HEK293 (cell line): ENCODE measurements around the gene THSD4.

Experiments used
- CTCF ChIA-PET: fragments of 350-600 bp; formaldehyde crosslinking; extraction: SDS; loops from one replicate; lab custom pipeline; 2021; ENCODE audit warnings: antibody characterized with exemption; lab: Yijun Ruan, JAX
- POLR2A ChIA-PET: fragments of 300-600 bp; formaldehyde crosslinking; extraction: SDS; loops from one replicate; lab custom pipeline; 2020; ENCODE audit warnings: antibody characterized with exemption, inconsistent platforms; lab: Yijun Ruan, JAX
- H3K27ac ChIP-seq: fragments of 200-500 bp; sonication (Bioruptor generic); 2 replicates; pipeline ENCODE4 v1.5.1; 2014; ENCODE audit warnings: low read depth, low read length, control low read depth, inconsistent platforms; ENCODE audit errors: extremely low read depth
- H3K36me3 ChIP-seq, 2 experiments: fragments of 200-500 bp in 1 of 2; sonication (Bioruptor generic) in 1 of 2; 1 replicate in 1 of 2; 2 replicates in 1 of 2; pipeline ENCODE4 v1.5.1; 2014 to 2017; ENCODE audit warnings: inconsistent platforms in 2 of 2, low read length in 2 of 2; ENCODE audit not compliant: control insufficient read depth in 2 of 2, insufficient read depth in 1 of 2
- H3K4me1 ChIP-seq: fragments of 200-500 bp; sonication (Bioruptor generic); 2 replicates; pipeline ENCODE4 v1.5.1; 2014; ENCODE audit warnings: mild to moderate bottlenecking, low read length, inconsistent platforms; ENCODE audit not compliant: control insufficient read depth, insufficient read depth
- H3K4me3 ChIP-seq: 2 replicates; pipeline ENCODE4 v1.5.1; 2011; ENCODE audit warnings: low read depth, mild to moderate bottlenecking, control low read depth, low read length, moderate library complexity
- H3K9me3 ChIP-seq: fragments of 200-500 bp; sonication (Bioruptor generic); 2 replicates; pipeline ENCODE4 v1.5.1; 2014; ENCODE audit warnings: low read depth, low read length, inconsistent platforms; ENCODE audit not compliant: control insufficient read depth, insufficient read depth
- KLF9 ChIP-seq: fragments of 450-650 bp; formaldehyde crosslinking; IDR thresholded peaks from 2 replicates; pipeline ENCODE4 v1.5.1; 2016; ENCODE audit warnings: missing biosample characterization, missing genetic modification characterization, low read depth
- MZF1 ChIP-seq: fragments of 450-650 bp; formaldehyde crosslinking; IDR thresholded peaks from 2 replicates; pipeline ENCODE4 v1.5.1; 2017; ENCODE audit warnings: missing biosample characterization, missing genetic modification characterization, borderline replicate concordance
- RBAK ChIP-seq: fragments of 450-650 bp; formaldehyde crosslinking; IDR thresholded peaks from 2 replicates; pipeline ENCODE4 v1.5.1; 2016; ENCODE audit warnings: missing biosample characterization, missing genetic modification characterization
- SCRT1 ChIP-seq: fragments of 450-650 bp; formaldehyde crosslinking; IDR thresholded peaks from 2 replicates; pipeline ENCODE4 v1.5.1; 2016; ENCODE audit warnings: missing biosample characterization, missing genetic modification characterization, borderline replicate concordance
- ZBTB17 ChIP-seq: fragments of 450-650 bp; formaldehyde crosslinking; IDR thresholded peaks from 2 replicates; pipeline ENCODE4 v1.5.1; 2016; ENCODE audit warnings: missing biosample characterization, missing genetic modification characterization
- ZBTB48 ChIP-seq: fragments of 450-650 bp; formaldehyde crosslinking; IDR thresholded peaks from 2 replicates; pipeline ENCODE4 v1.5.1; 2016; ENCODE audit warnings: missing biosample characterization, missing genetic modification characterization
- ZFP41 ChIP-seq: fragments of 450-650 bp; formaldehyde crosslinking; IDR thresholded peaks from 2 replicates; pipeline ENCODE4 v1.5.1; 2016; ENCODE audit warnings: missing biosample characterization, missing genetic modification characterization, borderline replicate concordance
- ZNF114 ChIP-seq: fragments of 450-650 bp; formaldehyde crosslinking; IDR thresholded peaks from 2 replicates; pipeline ENCODE4 v1.5.0; 2017; ENCODE audit warnings: missing biosample characterization, missing genetic modification characterization
- ZNF133 ChIP-seq: fragments of 450-650 bp; formaldehyde crosslinking; IDR thresholded peaks from 2 replicates; pipeline ENCODE4 v1.5.1; 2016; ENCODE audit warnings: missing biosample characterization, missing genetic modification characterization
- ZNF138 ChIP-seq: fragments of 450-650 bp; formaldehyde crosslinking; IDR thresholded peaks from 2 replicates; pipeline ENCODE4 v1.5.1; 2016; ENCODE audit warnings: missing biosample characterization, missing genetic modification characterization, borderline replicate concordance
- ZNF211 ChIP-seq: fragments of 450-650 bp; formaldehyde crosslinking; IDR thresholded peaks from 2 replicates; pipeline ENCODE4 v1.5.1; 2016; ENCODE audit warnings: low read depth, missing biosample characterization, missing genetic modification characterization
- ZNF24 ChIP-seq: fragments of 450-650 bp; formaldehyde crosslinking; IDR thresholded peaks from 2 replicates; pipeline ENCODE4 v1.5.1; 2016; ENCODE audit warnings: missing biosample characterization, missing genetic modification characterization
- ZNF311 ChIP-seq: fragments of 450-650 bp; formaldehyde crosslinking; IDR thresholded peaks from 2 replicates; pipeline ENCODE4 v1.5.1; 2017; ENCODE audit warnings: missing biosample characterization, missing genetic modification characterization, borderline replicate concordance
- ZNF324 ChIP-seq: fragments of 450-650 bp; formaldehyde crosslinking; IDR thresholded peaks from 2 replicates; pipeline ENCODE4 v1.5.1; 2016; ENCODE audit warnings: missing biosample characterization, missing genetic modification characterization
- ZNF354C ChIP-seq: fragments of 450-650 bp; formaldehyde crosslinking; IDR thresholded peaks from 2 replicates; pipeline ENCODE4 v1.5.1; 2016; ENCODE audit warnings: missing biosample characterization, missing genetic modification characterization, low read depth, borderline replicate concordance
- ZNF473 ChIP-seq: fragments of 450-650 bp; formaldehyde crosslinking; IDR thresholded peaks from 2 replicates; pipeline ENCODE4 v1.5.1; 2017; ENCODE audit warnings: missing biosample characterization, missing genetic modification characterization
- ZNF530 ChIP-seq: fragments of 450-650 bp; formaldehyde crosslinking; IDR thresholded peaks from 2 replicates; pipeline ENCODE4 v1.5.1; 2016; ENCODE audit warnings: low read depth, missing biosample characterization, missing genetic modification characterization
- ZNF585B ChIP-seq: fragments of 450-650 bp; formaldehyde crosslinking; IDR thresholded peaks from 2 replicates; pipeline ENCODE4 v1.5.1; 2016; ENCODE audit warnings: missing biosample characterization, missing genetic modification characterization
- ZNF621 ChIP-seq: fragments of 450-650 bp; formaldehyde crosslinking; IDR thresholded peaks from 2 replicates; pipeline ENCODE4 v1.5.1; 2017; ENCODE audit warnings: missing biosample characterization, missing genetic modification characterization
- ZNF658 ChIP-seq: fragments of 450-650 bp; formaldehyde crosslinking; IDR thresholded peaks from 2 replicates; pipeline ENCODE4; 2016; ENCODE audit warnings: missing biosample characterization, missing genetic modification characterization
- ZNF701 ChIP-seq: fragments of 450-650 bp; formaldehyde crosslinking; IDR thresholded peaks from 2 replicates; pipeline ENCODE4 v1.5.1; 2016; ENCODE audit warnings: missing biosample characterization, missing genetic modification characterization
- ZNF785 ChIP-seq: fragments of 450-650 bp; formaldehyde crosslinking; IDR thresholded peaks from 2 replicates; pipeline ENCODE4 v1.5.1; 2016; ENCODE audit warnings: missing biosample characterization, missing genetic modification characterization
- ZNF830 ChIP-seq: fragments of 450-650 bp; IDR thresholded peaks from 2 replicates; pipeline ENCODE4 v1.5.0; 2018; ENCODE audit warnings: missing biosample characterization, missing genetic modification characterization, low read depth, mild to moderate bottlenecking, moderate library complexity
- ZNF837 ChIP-seq: fragments of 450-650 bp; formaldehyde crosslinking; IDR thresholded peaks from 2 replicates; pipeline ENCODE4 v1.5.1; 2016; ENCODE audit warnings: missing biosample characterization, missing genetic modification characterization
- ZXDB ChIP-seq: fragments of 450-650 bp; formaldehyde crosslinking; IDR thresholded peaks from 2 replicates; pipeline ENCODE4 v1.5.1; 2016; ENCODE audit warnings: missing biosample characterization, missing genetic modification characterization
- TF ChIP-seq, protein P1 (sequence below): fragments of 450-650 bp; formaldehyde crosslinking; IDR thresholded peaks from 2 replicates; pipeline ENCODE4 v1.5.1; 2016; ENCODE audit warnings: missing biosample characterization, missing genetic modification characterization
- TF ChIP-seq, protein P2 (sequence below): fragments of 450-650 bp; formaldehyde crosslinking; IDR thresholded peaks from 2 replicates; pipeline ENCODE4 v1.5.1; 2016; ENCODE audit warnings: missing biosample characterization, missing genetic modification characterization
- TF ChIP-seq, protein P3 (sequence below): fragments of 450-650 bp; formaldehyde crosslinking; optimal IDR thresholded peaks from 2 replicates; pipeline ENCODE3; 2016; ENCODE audit warnings: missing biosample characterization, mild to moderate bottlenecking, missing genetic modification characterization
- TF ChIP-seq, protein P4 (sequence below): fragments of 450-650 bp; formaldehyde crosslinking; IDR thresholded peaks from 2 replicates; pipeline ENCODE4 v1.5.1; 2016; ENCODE audit warnings: missing biosample characterization, missing genetic modification characterization

THSD4 gene

DNA sequence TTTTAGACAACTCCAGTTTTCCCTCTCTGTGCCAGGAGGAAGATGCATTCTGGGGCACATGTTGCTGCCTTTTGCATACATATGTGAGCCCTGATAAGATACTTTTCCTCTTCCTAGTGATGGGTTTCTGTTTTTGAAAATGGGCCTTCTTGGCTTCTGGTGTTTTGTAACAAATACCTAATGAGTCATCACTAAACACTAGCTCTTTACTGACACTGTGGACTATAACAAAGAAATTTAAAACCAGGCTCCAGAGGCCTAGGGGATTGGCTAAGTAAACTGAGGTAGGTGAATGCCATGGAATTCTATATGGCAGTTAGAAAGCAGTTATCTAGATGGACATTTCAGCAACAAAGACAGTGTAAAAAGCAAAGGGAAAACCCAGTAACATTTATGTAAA lies 601.7 kb downstream of the THSD4 start:
- POLR2A ChIA-PET = no interaction called here
- no peak for TF ChIP-seq ZNF701 (tag by site-specific recombination)
- TF ChIP-seq ZNF311 (tag by site-specific recombination) = no peak
- TF ChIP-seq ZNF211 (tag by site-specific recombination) = no peak
- TF ChIP-seq, protein P1, sequence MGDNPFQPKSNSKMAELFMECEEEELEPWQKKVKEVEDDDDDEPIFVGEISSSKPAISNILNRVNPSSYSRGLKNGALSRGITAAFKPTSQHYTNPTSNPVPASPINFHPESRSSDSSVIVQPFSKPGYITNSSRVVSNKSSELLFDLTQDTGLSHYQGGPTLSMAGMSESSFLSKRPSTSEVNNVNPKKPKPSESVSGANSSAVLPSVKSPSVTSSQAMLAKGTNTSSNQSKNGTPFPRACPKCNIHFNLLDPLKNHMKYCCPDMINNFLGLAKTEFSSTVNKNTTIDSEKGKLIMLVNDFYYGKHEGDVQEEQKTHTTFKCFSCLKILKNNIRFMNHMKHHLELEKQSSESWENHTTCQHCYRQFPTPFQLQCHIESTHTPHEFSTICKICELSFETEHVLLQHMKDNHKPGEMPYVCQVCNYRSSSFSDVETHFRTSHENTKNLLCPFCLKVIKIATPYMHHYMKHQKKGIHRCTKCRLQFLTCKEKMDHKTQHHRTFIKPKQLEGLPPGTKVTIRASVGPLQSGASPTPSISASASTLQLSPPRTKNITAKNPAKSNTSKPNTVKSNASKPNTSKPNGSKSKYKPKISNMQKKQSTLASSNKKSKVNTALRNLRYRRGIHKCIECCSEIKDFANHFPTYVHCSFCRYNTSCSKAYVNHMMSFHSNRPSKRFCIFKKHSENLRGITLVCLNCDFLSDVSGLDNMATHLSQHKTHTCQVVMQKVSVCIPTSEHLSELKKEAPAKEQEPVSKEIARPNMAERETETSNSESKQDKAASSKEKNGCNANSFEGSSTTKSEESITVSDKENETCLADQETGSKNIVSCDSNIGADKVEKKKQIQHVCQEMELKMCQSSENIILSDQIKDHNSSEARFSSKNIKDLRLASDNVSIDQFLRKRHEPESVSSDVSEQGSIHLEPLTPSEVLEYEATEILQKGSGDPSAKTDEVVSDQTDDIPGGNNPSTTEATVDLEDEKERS (tag by site-specific recombination) = no peak
- no peak for TF ChIP-seq ZNF837 (tag by site-specific recombination)
- TF ChIP-seq RBAK (tag by site-specific recombination) = no peak
- TF ChIP-seq ZNF530 (tag by site-specific recombination) = no peak
- no peak for TF ChIP-seq ZNF621 (tag by site-specific recombination)
- no peak for TF ChIP-seq ZNF830 (tag by site-specific recombination)
- no peak for TF ChIP-seq ZNF138 (tag by site-specific recombination)
- TF ChIP-seq ZFP41 (tag by site-specific recombination) = no peak
- no peak for TF ChIP-seq ZNF133 (tag by site-specific recombination)
- no peak for TF ChIP-seq ZNF473
- TF ChIP-seq SCRT1 (tag by site-specific recombination) = no peak
- TF ChIP-seq ZNF24 = 0 out of 2 replicates have a peak, but pooled peaks have one; percentile 21
- TF ChIP-seq, protein P2, sequence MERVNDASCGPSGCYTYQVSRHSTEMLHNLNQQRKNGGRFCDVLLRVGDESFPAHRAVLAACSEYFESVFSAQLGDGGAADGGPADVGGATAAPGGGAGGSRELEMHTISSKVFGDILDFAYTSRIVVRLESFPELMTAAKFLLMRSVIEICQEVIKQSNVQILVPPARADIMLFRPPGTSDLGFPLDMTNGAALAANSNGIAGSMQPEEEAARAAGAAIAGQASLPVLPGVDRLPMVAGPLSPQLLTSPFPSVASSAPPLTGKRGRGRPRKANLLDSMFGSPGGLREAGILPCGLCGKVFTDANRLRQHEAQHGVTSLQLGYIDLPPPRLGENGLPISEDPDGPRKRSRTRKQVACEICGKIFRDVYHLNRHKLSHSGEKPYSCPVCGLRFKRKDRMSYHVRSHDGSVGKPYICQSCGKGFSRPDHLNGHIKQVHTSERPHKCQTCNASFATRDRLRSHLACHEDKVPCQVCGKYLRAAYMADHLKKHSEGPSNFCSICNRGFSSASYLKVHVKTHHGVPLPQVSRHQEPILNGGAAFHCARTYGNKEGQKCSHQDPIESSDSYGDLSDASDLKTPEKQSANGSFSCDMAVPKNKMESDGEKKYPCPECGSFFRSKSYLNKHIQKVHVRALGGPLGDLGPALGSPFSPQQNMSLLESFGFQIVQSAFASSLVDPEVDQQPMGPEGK (tag by site-specific recombination) = no peak
- TF ChIP-seq ZBTB17 (tag by site-specific recombination) = 0 out of 2 replicates have a peak, but pooled peaks have one; percentile 20
- TF ChIP-seq ZNF354C (tag by site-specific recombination) = no peak
- Histone ChIP-seq H3K4me3 (no peak overlapping the region), H3K27ac (no peak overlapping the region), H3K36me3 (no peaks in the 10 kb centered on the region), H3K9me3 (no peaks in the 10 kb centered on the region), H3K4me1 (peaks cover 6% of the 10 kb centered on the region)
- CTCF ChIA-PET = no interaction called here

DNA sequence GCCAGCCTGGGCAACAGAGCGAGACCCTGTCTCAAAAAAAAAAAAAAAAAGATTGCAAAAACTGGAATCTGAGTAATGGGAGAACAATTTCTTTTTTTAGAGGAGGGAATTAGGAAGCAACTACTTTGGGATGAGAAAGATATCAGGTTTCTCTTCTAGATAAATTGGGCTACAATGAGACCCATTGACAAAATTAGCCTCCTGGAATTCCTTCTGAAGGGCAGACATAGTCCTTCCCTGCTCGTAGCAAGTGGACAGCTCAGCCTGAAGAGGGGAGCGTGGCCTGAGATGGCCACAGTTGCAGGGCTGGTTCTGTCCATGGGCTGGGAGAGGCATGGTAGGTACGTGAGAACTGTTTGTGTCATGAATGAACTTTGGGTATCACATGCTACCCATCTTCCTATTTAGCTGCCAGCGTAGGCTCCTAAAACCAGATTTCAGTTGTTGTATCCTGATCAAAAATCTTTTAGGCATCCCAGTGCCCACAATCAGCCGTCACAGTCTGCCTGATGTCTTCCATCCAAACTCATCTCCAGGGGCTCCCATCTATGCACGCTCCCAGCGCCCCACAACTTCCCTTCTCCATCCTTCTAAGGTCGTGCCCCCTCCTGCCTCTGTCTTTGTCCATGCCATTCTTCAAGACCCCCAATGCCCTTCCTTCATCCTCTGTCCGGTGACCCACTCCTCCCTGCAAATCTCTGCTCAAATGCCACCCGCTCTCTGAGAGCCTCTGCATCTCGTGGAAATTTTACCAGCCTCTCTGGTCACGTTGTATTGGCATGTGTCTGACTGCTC lies 603.0 kb downstream of the THSD4 start:
- CTCF ChIA-PET = interaction anchor here (0.7 to 1.4 kb wide), 3 partner anchors 11 to 142 kb away, joined by 3 to 5 read pairs (median 4); no protein-coding TSS in a partner anchor
- TF ChIP-seq ZNF114 (tag by site-specific recombination) (no peak), ZXDB (no peak), ZNF785 (tag by site-specific recombination) (no peak), ZBTB48 (tag by site-specific recombination) (no peak), ZNF658 (no peak), ZNF324 (tag by site-specific recombination) (no peak), KLF9 (tag by site-specific recombination) (no peak), MZF1 (tag by site-specific recombination) (no peak), ZNF585B (tag by site-specific recombination) (no peak)
- TF ChIP-seq, protein P3, sequence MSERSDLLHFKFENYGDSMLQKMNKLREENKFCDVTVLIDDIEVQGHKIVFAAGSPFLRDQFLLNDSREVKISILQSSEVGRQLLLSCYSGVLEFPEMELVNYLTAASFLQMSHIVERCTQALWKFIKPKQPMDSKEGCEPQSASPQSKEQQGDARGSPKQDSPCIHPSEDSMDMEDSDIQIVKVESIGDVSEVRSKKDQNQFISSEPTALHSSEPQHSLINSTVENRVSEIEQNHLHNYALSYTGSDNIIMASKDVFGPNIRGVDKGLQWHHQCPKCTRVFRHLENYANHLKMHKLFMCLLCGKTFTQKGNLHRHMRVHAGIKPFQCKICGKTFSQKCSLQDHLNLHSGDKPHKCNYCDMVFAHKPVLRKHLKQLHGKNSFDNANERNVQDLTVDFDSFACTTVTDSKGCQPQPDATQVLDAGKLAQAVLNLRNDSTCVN = no peak
- TF ChIP-seq, protein P4, sequence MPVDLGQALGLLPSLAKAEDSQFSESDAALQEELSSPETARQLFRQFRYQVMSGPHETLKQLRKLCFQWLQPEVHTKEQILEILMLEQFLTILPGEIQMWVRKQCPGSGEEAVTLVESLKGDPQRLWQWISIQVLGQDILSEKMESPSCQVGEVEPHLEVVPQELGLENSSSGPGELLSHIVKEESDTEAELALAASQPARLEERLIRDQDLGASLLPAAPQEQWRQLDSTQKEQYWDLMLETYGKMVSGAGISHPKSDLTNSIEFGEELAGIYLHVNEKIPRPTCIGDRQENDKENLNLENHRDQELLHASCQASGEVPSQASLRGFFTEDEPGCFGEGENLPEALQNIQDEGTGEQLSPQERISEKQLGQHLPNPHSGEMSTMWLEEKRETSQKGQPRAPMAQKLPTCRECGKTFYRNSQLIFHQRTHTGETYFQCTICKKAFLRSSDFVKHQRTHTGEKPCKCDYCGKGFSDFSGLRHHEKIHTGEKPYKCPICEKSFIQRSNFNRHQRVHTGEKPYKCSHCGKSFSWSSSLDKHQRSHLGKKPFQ (tag by site-specific recombination) = no peak

More for the DNA sequence above, 603.0 kb downstream of the THSD4 start:
- Histone ChIP-seq H3K4me3 (no peak overlapping the region), H3K9me3 (no peaks in the 10 kb centered on the region), H3K36me3 (no peaks in the 10 kb centered on the region), H3K27ac (no peak overlapping the region), H3K4me1 (peaks cover 6% of the 10 kb centered on the region)
- POLR2A ChIA-PET = no interaction called here
